ENCODE data around the gene C2orf74. TPM values are rescaled to one million over a fixed set of nuclear protein-coding genes. Genes with fewer than 3 reads are reported as not detected.
A peak's percentile ranks its signal among the peaks of the same experiment; 100 is the strongest.

Gene C2orf74
- total and polyA plus RNA-seq, 8 donors = 5.0 to 26.5 (median 14.0) TPM

DNA sequence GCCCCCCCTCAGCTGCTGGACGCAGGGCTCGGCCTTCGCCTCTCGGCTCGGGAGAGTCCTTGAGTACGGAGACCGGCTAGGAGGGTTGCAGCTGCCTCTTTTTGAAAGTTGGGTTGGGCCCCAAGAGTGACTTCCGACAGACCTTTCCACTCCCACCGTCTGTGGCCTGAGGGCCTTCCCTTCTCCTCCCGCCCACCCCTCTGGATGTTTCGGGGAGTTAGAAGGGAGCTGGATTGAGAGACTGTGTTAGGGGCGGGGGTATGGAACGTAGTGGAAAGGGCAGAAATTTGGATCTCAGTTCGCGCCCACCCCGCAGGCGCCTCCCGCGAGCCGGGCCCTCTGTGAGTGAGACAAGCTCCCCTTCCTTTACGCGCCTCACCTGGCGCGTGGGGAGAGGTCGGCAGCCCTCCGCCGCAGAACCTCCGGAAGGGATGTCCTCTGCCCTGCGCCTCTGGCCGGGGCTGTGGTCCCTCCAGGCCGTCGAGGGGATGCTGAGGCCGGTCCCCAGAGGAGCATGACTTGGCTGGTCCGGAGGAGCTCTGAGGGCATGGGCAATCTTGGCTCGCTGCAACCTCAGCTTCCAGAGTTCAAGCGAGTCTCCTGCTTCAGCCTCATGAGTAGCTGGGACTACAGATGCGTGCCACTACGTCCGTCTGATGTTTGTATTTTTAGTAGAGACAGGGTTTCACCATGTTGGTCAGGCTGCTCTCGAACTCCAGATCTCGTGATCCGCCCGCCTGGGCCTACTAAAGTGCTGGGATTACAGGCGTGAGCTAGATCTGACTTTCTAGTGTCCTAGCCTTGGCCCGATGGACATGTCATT, 15.9 kb downstream of the C2orf74 start:
- intact Hi-C loops (cut with DNase I) = no loop called here
- H3K27me3 ChIP-seq = no peaks in the 10 kb centered on the region
- TF ChIP-seq CTCF (IDR thresholded peaks at IDR 0.05) = no peak
- peak in 3 of 4 donors; percentile 29 to 87 (median 38) for DNase-seq
- no peaks in the 10 kb centered on the region for H3K9me3 ChIP-seq
- peak overlapping the region; percentile 99 for H3K27ac ChIP-seq
- H3K4me1 ChIP-seq = peaks cover 26 to 57% of the 10 kb centered on the region in 2 donors
- H3K4me3 ChIP-seq = peak overlapping the region; percentile 66 to 76
- peak; percentile 9 for ATAC-seq
- H3K36me3 ChIP-seq = peaks cover 0 to 33% of the 10 kb centered on the region in 2 donors

DNA sequence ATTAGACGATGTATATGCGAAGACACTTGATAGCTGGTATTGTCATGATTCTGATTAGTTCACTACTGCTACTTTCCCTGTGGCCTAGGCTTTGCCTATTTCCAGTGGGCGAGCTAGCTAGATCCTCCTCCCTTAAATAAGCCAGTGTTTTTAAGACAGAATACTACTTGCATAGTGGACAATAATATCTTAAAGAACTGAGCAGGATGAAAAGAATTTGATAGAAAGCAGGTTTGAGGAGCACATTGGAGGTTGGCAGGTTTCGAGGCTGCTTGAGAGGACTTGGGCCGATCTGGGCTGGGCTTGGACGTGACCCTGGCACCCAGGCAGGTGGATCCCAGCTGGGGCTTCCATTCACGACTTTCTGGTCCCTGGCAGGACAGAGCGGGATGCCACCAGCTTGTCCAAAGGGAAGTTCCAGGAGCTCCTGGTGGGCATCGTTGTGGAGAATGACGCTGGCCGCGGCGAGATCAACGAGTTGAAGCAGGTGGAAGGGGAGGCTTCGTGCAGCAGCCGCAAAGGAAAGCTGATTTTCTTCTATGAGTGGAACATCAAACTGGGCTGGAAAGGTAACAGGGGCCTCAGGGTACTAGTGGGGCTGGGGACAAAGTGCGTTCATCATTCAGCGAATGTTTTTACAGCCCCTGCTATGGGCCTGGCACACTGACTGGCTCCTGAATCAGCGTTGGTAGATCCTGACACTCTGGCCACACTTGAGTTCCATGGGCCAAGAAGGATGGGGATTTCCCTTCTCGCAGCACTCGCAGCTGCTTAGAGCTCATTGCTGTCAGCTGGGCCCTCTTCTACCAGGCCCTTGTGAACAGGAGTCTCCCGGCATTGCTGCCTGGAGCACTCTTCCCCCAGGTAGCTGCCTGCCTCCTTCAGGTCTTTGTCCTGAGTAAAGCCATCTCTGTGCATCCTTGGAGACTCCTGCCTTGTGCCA, 16.9 kb downstream of the C2orf74 start:
- H3K4me3 ChIP-seq = peak overlapping the region; percentile 66 to 76
- no peaks in the 10 kb centered on the region for H3K9me3 ChIP-seq
- peaks cover 2 to 42% of the 10 kb centered on the region in 2 donors for H3K36me3 ChIP-seq
- peak; percentile 43 for ATAC-seq
- TF ChIP-seq CTCF (IDR thresholded peaks at IDR 0.05) = no peak
- H3K4me1 ChIP-seq = peaks cover 26 to 57% of the 10 kb centered on the region in 2 donors
- no peaks in the 10 kb centered on the region for H3K27me3 ChIP-seq
- intact Hi-C loops (cut with DNase I) = no loop called here
- DNase-seq = peak in 1 of 4 donors; percentile 76
- peak overlapping the region; percentile 99 for H3K27ac ChIP-seq

DNA sequence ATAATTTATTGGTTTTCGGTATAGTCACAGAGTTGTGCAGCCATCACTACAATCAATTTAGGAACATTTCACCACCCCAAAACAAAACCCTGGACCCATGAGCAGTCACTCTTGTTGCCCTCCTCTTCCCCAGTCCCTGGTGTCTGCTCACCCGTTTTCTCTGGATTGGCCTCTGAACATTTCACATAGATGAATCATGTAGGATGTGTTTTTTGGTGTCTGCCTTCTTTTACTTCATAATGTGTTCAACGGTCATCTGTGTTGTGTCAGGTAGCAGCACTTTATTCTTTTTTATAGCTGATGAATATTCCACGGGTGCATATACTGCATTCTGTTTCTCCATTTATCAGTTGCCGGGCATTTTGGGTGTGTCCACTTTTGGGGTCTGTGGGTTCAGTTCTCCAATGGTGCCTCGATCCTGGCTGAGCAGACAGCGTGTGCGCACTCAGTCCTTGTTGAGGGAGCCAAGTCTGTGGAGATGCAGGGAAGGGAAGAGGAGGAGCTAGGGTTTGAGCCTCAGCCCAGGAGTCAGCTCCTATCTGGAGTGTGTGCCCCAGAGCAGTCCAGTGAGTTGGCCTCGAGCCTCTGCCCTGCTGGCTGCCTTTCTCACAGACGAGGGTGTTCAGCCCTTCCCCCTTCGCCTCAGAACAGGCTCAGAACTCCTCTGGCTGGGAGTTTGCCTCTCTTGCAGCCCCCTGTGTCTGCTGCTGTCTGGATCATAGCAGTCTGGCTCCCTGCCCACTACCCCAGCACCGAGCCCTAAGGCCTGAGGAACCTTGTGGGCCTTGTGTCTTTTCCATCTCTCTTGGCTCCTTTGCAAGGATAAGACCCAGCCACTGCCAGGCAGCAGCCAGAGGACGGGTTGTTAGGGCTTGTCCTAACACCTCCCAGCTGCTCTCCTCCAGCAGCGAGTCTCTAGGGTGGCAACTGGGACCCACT, 18.0 kb downstream of the C2orf74 start:
- DNase-seq (peak in 3 of 4 donors; percentile 54 to 81 (median 73)), ATAC-seq (peak; percentile 10)
- H3K27ac ChIP-seq = peak overlapping the region; percentile 30 to 43
- H3K27me3 ChIP-seq = no peaks in the 10 kb centered on the region
- TF ChIP-seq CTCF (IDR thresholded peaks at IDR 0.05) = no peak
- H3K4me3 ChIP-seq = peak overlapping the region in 1 of 2 donors; percentile 76
- H3K4me1 ChIP-seq = peaks cover 26 to 57% of the 10 kb centered on the region in 2 donors
- H3K9me3 ChIP-seq = no peaks in the 10 kb centered on the region
- peaks cover 7 to 53% of the 10 kb centered on the region in 2 donors for H3K36me3 ChIP-seq
- intact Hi-C loops (cut with DNase I) = no loop called here

- no peak overlapping the region for H3K4me3 ChIP-seq
- peaks cover 7 to 60% of the 10 kb centered on the region in 2 donors for H3K36me3 ChIP-seq
- peak overlapping the region; percentile 30 to 43 for H3K27ac ChIP-seq
Observed at GRCh38 chr2:61180686-61181085, 18.7 kb downstream of the C2orf74 start.

More at GRCh38 chr2:61180686-61181085, 18.7 kb downstream of the C2orf74 start:
- TF ChIP-seq CTCF (IDR thresholded peaks at IDR 0.05) = no peak
- DNase-seq (no peak), ATAC-seq (no peak)
- no peaks in the 10 kb centered on the region for H3K27me3 ChIP-seq
- intact Hi-C loops (cut with DNase I) = no loop called here
- H3K9me3 ChIP-seq = no peaks in the 10 kb centered on the region
- peaks cover 26 to 57% of the 10 kb centered on the region in 2 donors for H3K4me1 ChIP-seq

All from left lung (tissue), 10 donors.